ENCODE data around the gene PFN1. TPM values are rescaled to one million over a fixed set of nuclear protein-coding genes. Genes with fewer than 3 reads are reported as not detected.
A peak's percentile ranks its signal among the peaks of the same experiment; 100 is the strongest.

Gene PFN1
- total and polyA plus RNA-seq, 5 donors from 2014 or later = 865 to 2,804 (median 2,129) TPM

GRCh38 chr17:4899341-4900230 is 48.7 kb downstream of the PFN1 start, which contains the start of gene C17orf107:
C17orf107 (plus strand) TSS chr17:4899536; CDS start chr17:4899763, 227 bp downstream.
- peak within 1 kb of the TSS; percentile 5 to 99 (median 96) for H3K27ac Mint-ChIP-seq
- DNase-seq (peak; percentile 81 to 93 (median 91)), ATAC-seq (ENCODE audit: low read depth in 2 of 2) (peak; percentile 77)
- H3K27me3 Mint-ChIP-seq = peaks cover 22% of the 10 kb centered on the region
- H3K27me3 ChIP-seq (ENCODE audit: control insufficient read depth, insufficient read depth, low read length) = no peaks in the 10 kb centered on the region
- peak within 1 kb of the TSS; percentile 72 for H3K27ac ChIP-seq (ENCODE audit: insufficient read depth, low read length, poor library complexity, severe bottlenecking)
- H3K9me3 ChIP-seq (ENCODE audit: control insufficient read depth in 2 of 2, low read length in 2 of 2) = no peaks in the 10 kb centered on the region
- H3K4me3 Mint-ChIP-seq = peak within 1 kb of the TSS; percentile 88 to 99 (median 96)
- H3K4me1 Mint-ChIP-seq = peaks cover 0 to 43% (median 21%) of the 10 kb centered on the region in 4 donors
- H3K4me1 ChIP-seq (ENCODE audit: control insufficient read depth, insufficient read depth, low read length, poor library complexity, severe bottlenecking) = peaks cover 42% of the 10 kb centered on the region
- H3K36me3 Mint-ChIP-seq = peaks cover 10% of the 10 kb centered on the region
- H3K36me3 ChIP-seq (ENCODE audit: control insufficient read depth, insufficient read depth, low read length) = peaks cover 21% of the 10 kb centered on the region
- H3K4me3 ChIP-seq (ENCODE audit: low read depth, low read length) = peak within 1 kb of the TSS; percentile 69
- H3K9me3 Mint-ChIP-seq = peaks cover 0 to 4% (median 0%) of the 10 kb centered on the region in 7 donors

GRCh38 chr17:4898927-4899326 is 49.4 kb downstream of the PFN1 start:
- Histone ChIP-seq H3K27ac (ENCODE audit: insufficient read depth, low read length, poor library complexity, severe bottlenecking) (peak overlapping the region; percentile 72), H3K36me3 (ENCODE audit: control insufficient read depth, insufficient read depth, low read length) (peaks cover 28% of the 10 kb centered on the region), H3K27me3 (ENCODE audit: control insufficient read depth, insufficient read depth, low read length) (no peaks in the 10 kb centered on the region), H3K4me3 (ENCODE audit: low read depth, low read length) (no peak overlapping the region), H3K4me1 (ENCODE audit: control insufficient read depth, insufficient read depth, low read length, poor library complexity, severe bottlenecking) (peaks cover 42% of the 10 kb centered on the region), H3K9me3 (ENCODE audit: control insufficient read depth in 2 of 2, low read length in 2 of 2) (no peaks in the 10 kb centered on the region)
- Mint-ChIP-seq H3K27ac (peak overlapping the region in 2 of 3 donors; percentile 72 to 85), H3K9me3 (peaks cover 0 to 4% (median 0%) of the 10 kb centered on the region in 7 donors), H3K4me1 (peaks cover 0 to 43% (median 21%) of the 10 kb centered on the region in 4 donors), H3K36me3 (peaks cover 10% of the 10 kb centered on the region), H3K4me3 (peak overlapping the region; percentile 79 to 99 (median 86)), H3K27me3 (peaks cover 22% of the 10 kb centered on the region)
- ATAC-seq (ENCODE audit: low read depth in 2 of 2) (no peak), DNase-seq (no peak)

- Histone ChIP-seq H3K36me3 (ENCODE audit: control insufficient read depth, insufficient read depth, low read length) (peaks cover 34% of the 10 kb centered on the region), H3K27ac (ENCODE audit: insufficient read depth, low read length, poor library complexity, severe bottlenecking) (no peak overlapping the region), H3K4me1 (ENCODE audit: control insufficient read depth, insufficient read depth, low read length, poor library complexity, severe bottlenecking) (peaks cover 38% of the 10 kb centered on the region), H3K27me3 (ENCODE audit: control insufficient read depth, insufficient read depth, low read length) (no peaks in the 10 kb centered on the region), H3K9me3 (ENCODE audit: control insufficient read depth in 2 of 2, low read length in 2 of 2) (no peaks in the 10 kb centered on the region), H3K4me3 (ENCODE audit: low read depth, low read length) (no peak overlapping the region)
- ATAC-seq (ENCODE audit: low read depth in 2 of 2) (no peak), DNase-seq (no peak)
- Mint-ChIP-seq H3K27me3 (peaks cover 17% of the 10 kb centered on the region), H3K4me3 (peak overlapping the region; percentile 79 to 94 (median 82)), H3K27ac (peak overlapping the region; percentile 63 to 85 (median 72)), H3K9me3 (peaks cover 0 to 4% (median 0%) of the 10 kb centered on the region in 7 donors), H3K36me3 (peaks cover 10% of the 10 kb centered on the region), H3K4me1 (peaks cover 0 to 39% (median 17%) of the 10 kb centered on the region in 4 donors)
Observed at GRCh38 chr17:4898351-4898750, 50.0 kb downstream of the PFN1 start.

- no peak overlapping the region for H3K4me3 ChIP-seq (ENCODE audit: low read depth, low read length)
- DNase-seq = no peak
- Mint-ChIP-seq H3K9me3 (peaks cover 0 to 2% (median 0%) of the 10 kb centered on the region in 7 donors), H3K36me3 (peaks cover 10% of the 10 kb centered on the region), H3K27me3 (peaks cover 15% of the 10 kb centered on the region), H3K4me1 (peaks cover 0 to 33% (median 12%) of the 10 kb centered on the region in 4 donors), H3K4me3 (peak overlapping the region in 3 of 4 donors; percentile 10 to 85 (median 79)), H3K27ac (peak overlapping the region in 1 of 3 donors; percentile 85)
- peaks cover 38% of the 10 kb centered on the region for H3K36me3 ChIP-seq (ENCODE audit: control insufficient read depth, insufficient read depth, low read length)
- H3K27me3 ChIP-seq (ENCODE audit: control insufficient read depth, insufficient read depth, low read length) = no peaks in the 10 kb centered on the region
- no peaks in the 10 kb centered on the region for H3K9me3 ChIP-seq (ENCODE audit: control insufficient read depth in 2 of 2, low read length in 2 of 2)
- no peak for ATAC-seq (ENCODE audit: low read depth in 2 of 2)
- peaks cover 33% of the 10 kb centered on the region for H3K4me1 ChIP-seq (ENCODE audit: control insufficient read depth, insufficient read depth, low read length, poor library complexity, severe bottlenecking)
- H3K27ac ChIP-seq (ENCODE audit: insufficient read depth, low read length, poor library complexity, severe bottlenecking) = no peak overlapping the region
Observed at GRCh38 chr17:4897785-4898184, 50.5 kb downstream of the PFN1 start.

- peaks cover 15% of the 10 kb centered on the region for H3K27me3 Mint-ChIP-seq
- Histone ChIP-seq H3K36me3 (ENCODE audit: control insufficient read depth, insufficient read depth, low read length) (peaks cover 38% of the 10 kb centered on the region), H3K27ac (ENCODE audit: insufficient read depth, low read length, poor library complexity, severe bottlenecking) (no peak overlapping the region), H3K4me3 (ENCODE audit: low read depth, low read length) (no peak overlapping the region), H3K4me1 (ENCODE audit: control insufficient read depth, insufficient read depth, low read length, poor library complexity, severe bottlenecking) (peaks cover 27% of the 10 kb centered on the region), H3K9me3 (ENCODE audit: control insufficient read depth in 2 of 2, low read length in 2 of 2) (no peaks in the 10 kb centered on the region), H3K27me3 (ENCODE audit: control insufficient read depth, insufficient read depth, low read length) (no peaks in the 10 kb centered on the region)
- peak overlapping the region in 1 of 3 donors; percentile 20 for H3K27ac Mint-ChIP-seq
- H3K4me1 Mint-ChIP-seq = peaks cover 0 to 28% (median 9%) of the 10 kb centered on the region in 4 donors
- ATAC-seq (ENCODE audit: low read depth in 2 of 2) (no peak), DNase-seq (no peak)
- H3K9me3 Mint-ChIP-seq = no peaks in the 10 kb centered on the region
- H3K36me3 Mint-ChIP-seq = peaks cover 10% of the 10 kb centered on the region
- H3K4me3 Mint-ChIP-seq = peak overlapping the region in 1 of 4 donors; percentile 10
Observed at GRCh38 chr17:4897198-4897687, 51.1 kb downstream of the PFN1 start.

- Histone ChIP-seq H3K4me1 (ENCODE audit: control insufficient read depth, insufficient read depth, low read length, poor library complexity, severe bottlenecking) (peaks cover 27% of the 10 kb centered on the region), H3K4me3 (ENCODE audit: low read depth, low read length) (no peak overlapping the region), H3K27me3 (ENCODE audit: control insufficient read depth, insufficient read depth, low read length) (no peaks in the 10 kb centered on the region), H3K27ac (ENCODE audit: insufficient read depth, low read length, poor library complexity, severe bottlenecking) (no peak overlapping the region), H3K9me3 (ENCODE audit: control insufficient read depth in 2 of 2, low read length in 2 of 2) (no peaks in the 10 kb centered on the region), H3K36me3 (ENCODE audit: control insufficient read depth, insufficient read depth, low read length) (peaks cover 41% of the 10 kb centered on the region)
- no peak for ATAC-seq (ENCODE audit: low read depth in 2 of 2)
- DNase-seq = no peak
- Mint-ChIP-seq H3K27me3 (peaks cover 15% of the 10 kb centered on the region), H3K4me1 (peaks cover 0 to 22% (median 9%) of the 10 kb centered on the region in 4 donors), H3K27ac (peak overlapping the region in 1 of 3 donors; percentile 20), H3K36me3 (peaks cover 10% of the 10 kb centered on the region), H3K9me3 (no peaks in the 10 kb centered on the region), H3K4me3 (no peak overlapping the region)
Observed at GRCh38 chr17:4896332-4897197, 51.8 kb downstream of the PFN1 start.

GRCh38 chr17:4895657-4896331 is 52.5 kb downstream of the PFN1 start:
- H3K27me3 ChIP-seq (ENCODE audit: control insufficient read depth, insufficient read depth, low read length) = no peaks in the 10 kb centered on the region
- peaks cover 14% of the 10 kb centered on the region for H3K27me3 Mint-ChIP-seq
- H3K4me1 ChIP-seq (ENCODE audit: control insufficient read depth, insufficient read depth, low read length, poor library complexity, severe bottlenecking) = peaks cover 23% of the 10 kb centered on the region
- H3K9me3 ChIP-seq (ENCODE audit: control insufficient read depth in 2 of 2, low read length in 2 of 2) = no peaks in the 10 kb centered on the region
- H3K4me1 Mint-ChIP-seq = peaks cover 0 to 17% (median 7%) of the 10 kb centered on the region in 4 donors
- H3K36me3 Mint-ChIP-seq = peaks cover 10% of the 10 kb centered on the region
- H3K4me3 ChIP-seq (ENCODE audit: low read depth, low read length) = no peak overlapping the region
- H3K4me3 Mint-ChIP-seq = peak overlapping the region in 1 of 4 donors; percentile 15
- ATAC-seq (ENCODE audit: low read depth in 2 of 2) = no peak
- peak overlapping the region in 1 of 3 donors; percentile 6 for H3K27ac Mint-ChIP-seq
- no peak for DNase-seq
- peaks cover 49% of the 10 kb centered on the region for H3K36me3 ChIP-seq (ENCODE audit: control insufficient read depth, insufficient read depth, low read length)
- no peaks in the 10 kb centered on the region for H3K9me3 Mint-ChIP-seq
- no peak overlapping the region for H3K27ac ChIP-seq (ENCODE audit: insufficient read depth, low read length, poor library complexity, severe bottlenecking)

Measured in CD4-positive, CD25-positive, alpha-beta regulatory T cell (primary cell).